Motor neuron (in vitro differentiated cells): ENCODE results near the gene HAPSTR1. TPM values are rescaled to one million over a fixed set of nuclear protein-coding genes. Genes with fewer than 3 reads are reported as not detected.

Experiments used
- ATAC-seq, 8 experiments: fragments of 200-7000 bp; cut with Tn5 transposase; replicated peaks in 6 of 8; 2 replicates each; pipeline ENCODE4 v1.8.0; 2021; ENCODE audit warnings: mild to moderate bottlenecking in 8 of 8, moderate library complexity in 8 of 8
- H3K27ac ChIP-seq, 2 donors: fragments of 250-450 bp; sonication (Bioruptor Pico); 2 replicates each; pipeline ENCODE4 v1.9.0; 2021; ENCODE audit warnings: antibody characterized with exemption in 2 of 2, mild to moderate bottlenecking in 2 of 2, moderate library complexity in 1 of 2
- H3K4me1 ChIP-seq, 2 donors: fragments of 250-450 bp; sonication (Bioruptor Pico); replicated peaks in 1 of 2; 2 replicates each; pipeline ENCODE4 v1.6.1; 2021; ENCODE audit warnings: antibody characterized with exemption in 2 of 2, mild to moderate bottlenecking in 2 of 2, moderate library complexity in 1 of 2
- H3K4me3 ChIP-seq, 5 donors: fragments of 250-450 bp; sonication (Bioruptor Pico); 2 replicates each; pipeline ENCODE4 v1.9.0; 2021; ENCODE audit warnings: antibody characterized with exemption in 5 of 5, mild to moderate bottlenecking in 5 of 5, moderate library complexity in 4 of 5
- WGBS, 10 experiments: fragments of 450-650 bp; shearing (Covaris generic); methylation state at CpG; one replicate each; pipeline ENCODE4 v1.0.0; 2022; 5-methylcytosine and 5-hydroxymethylcytosine counted together
- in situ Hi-C, 9 experiments: fragments of 400-800 bp; cut with MboI; loops; one replicate each; pipeline ENCODE4 v1.15.0; 2021; ENCODE audit warnings: low sequenced_read_pairs in 9 of 9, low pct_unique_long_range_greater_than_20kb in 2 of 9; ENCODE audit not compliant: unreplicated experiment in 9 of 9
- total RNA-seq, 8 experiments: library from RNA; unstranded; fragments of 300-600 nt; gene quantifications; 2 replicates each; pipeline versions ENCODE4 v1.2.3 to v1.2.4, GENCODE V29; 2022

Gene HAPSTR1
- total RNA-seq, 8 experiments from 2014 or later = 31.3 to 74.1 (median 46.4) TPM

DNA sequence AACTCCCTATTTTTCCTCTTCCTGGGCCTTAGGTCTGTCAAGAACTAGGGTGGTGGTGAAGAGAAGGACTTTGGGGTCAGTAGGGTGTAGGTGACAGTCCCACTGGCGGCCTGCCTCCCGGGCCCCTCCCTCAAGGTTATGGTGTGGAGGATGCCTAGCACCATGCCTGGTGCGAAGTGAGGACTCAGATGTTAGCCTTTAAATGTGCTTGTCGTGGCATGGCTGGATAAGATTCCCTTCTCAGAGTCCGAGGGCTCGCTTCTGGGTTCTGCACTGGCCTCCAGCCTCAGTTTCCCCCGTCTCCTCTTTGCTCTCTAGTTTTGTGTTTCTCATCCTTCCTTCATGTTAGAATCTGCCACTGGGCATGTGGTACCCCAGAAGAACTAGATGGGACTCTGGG lies 32.0 kb downstream of the HAPSTR1 start:
- Histone ChIP-seq H3K4me1 (peaks cover 0 to 6% of the 10 kb centered on the region in 2 donors), H3K27ac (no peak overlapping the region), H3K4me3 (no peak overlapping the region)
- no peak for ATAC-seq
- in situ Hi-C loops = no loop called here
- WGBS, 10 experiments = 67 to 100% (median 96%) methylated on average over 1 to 4 of the region's 7 CpGs; no CpG with 5 or more reads in 2 of the 10 experiments

DNA sequence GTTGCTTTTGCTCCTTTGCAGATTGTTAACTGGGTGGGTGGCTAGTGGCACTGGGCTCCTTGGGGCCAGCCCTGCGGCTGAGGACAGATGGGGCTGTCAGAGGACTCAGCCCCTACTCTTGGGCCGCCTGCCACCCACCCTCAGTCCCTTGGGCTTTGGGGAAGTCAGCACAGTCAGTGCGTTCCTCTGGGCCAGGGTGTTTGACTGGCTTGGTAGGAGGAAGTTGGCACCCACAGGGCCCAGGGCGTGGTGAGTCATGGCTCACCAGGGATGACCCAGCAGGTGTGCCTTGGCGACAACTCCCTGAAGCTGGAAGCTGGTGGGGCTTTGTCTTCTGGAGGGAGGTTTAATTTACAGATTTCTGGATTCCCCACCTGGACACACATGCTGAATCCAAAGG lies 32.4 kb downstream of the HAPSTR1 start:
- ATAC-seq = peak in 1 of 8 experiments; percentile 9
- WGBS, 10 experiments = 60 to 100% (median 95%) methylated on average over 1 to 4 of the region's 5 CpGs; no CpG with 5 or more reads in 6 of the 10 experiments
- Histone ChIP-seq H3K27ac (no peak overlapping the region), H3K4me1 (peaks cover 0 to 6% of the 10 kb centered on the region in 2 donors), H3K4me3 (no peak overlapping the region)
- in situ Hi-C loops = no loop called here

DNA sequence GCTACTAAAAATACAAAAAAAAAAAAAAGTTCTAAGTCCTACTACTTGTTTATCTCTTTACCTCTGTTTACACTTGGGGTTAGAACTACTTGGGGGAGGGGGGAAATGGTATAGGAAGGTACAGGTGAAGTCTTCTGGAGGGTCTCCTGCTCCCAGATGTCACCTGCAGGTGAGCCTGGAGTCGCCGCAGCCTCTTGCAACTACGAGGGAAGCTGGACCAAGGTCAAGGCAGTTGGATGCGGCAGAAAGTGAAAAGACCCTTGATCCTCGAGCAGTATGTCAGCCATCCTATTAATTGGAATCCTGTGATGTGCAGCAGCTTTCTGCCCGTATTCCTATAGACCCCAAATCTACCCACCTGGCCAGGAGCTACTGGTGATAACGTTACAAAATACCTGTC lies 33.0 kb downstream of the HAPSTR1 start:
- ATAC-seq = no peak
- no peak overlapping the region for H3K27ac ChIP-seq
- 82 to 100% (median 90%) methylated on average over 1 to 6 of the region's 7 CpGs; no CpG with 5 or more reads in 1 of the 10 experiments for WGBS, 10 experiments

DNA sequence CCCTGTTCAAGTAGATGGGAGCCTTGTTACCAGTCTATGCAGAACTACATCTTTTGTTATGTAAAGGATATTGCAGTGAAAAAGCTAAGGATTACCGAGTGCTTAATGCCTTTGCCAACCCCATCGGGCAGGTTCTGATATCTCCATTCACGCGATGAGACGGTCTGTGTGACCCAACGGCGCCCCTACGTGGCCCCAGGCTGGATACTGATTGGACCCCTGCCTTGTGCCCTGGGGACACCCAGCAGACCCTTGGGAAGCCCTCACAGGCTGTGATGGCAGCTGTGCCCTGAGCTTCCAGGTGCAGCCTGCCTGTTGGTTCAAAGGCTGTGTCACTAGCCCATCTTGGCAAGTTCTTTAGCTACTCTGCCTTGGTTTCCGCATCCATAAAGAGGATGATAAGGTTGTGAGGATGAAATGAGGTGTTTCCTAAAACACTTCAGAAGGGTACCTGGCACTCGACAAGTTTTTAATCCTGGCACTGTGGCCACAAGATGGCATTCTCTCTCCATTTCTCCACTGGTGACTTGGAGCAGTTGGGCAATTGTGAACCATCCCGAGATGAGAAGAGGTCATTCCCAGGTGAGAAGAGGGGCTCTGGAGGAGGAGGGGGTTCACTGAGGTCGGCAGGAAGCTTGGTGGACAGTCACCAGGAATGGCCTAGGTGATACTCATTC lies 33.6 kb downstream of the HAPSTR1 start:
- H3K4me3 ChIP-seq = no peak overlapping the region
- in situ Hi-C loops = loop anchor here in 2 of 9 experiments (25.0 kb wide), 1 partner anchor 1387 kb away; no protein-coding TSS in a partner anchor
- WGBS, 10 experiments = 33 to 100% (median 73%) methylated on average over 1 to 10 of the region's 12 CpGs; no CpG with 5 or more reads in 2 of the 10 experiments
- H3K4me1 ChIP-seq = peaks cover 0 to 6% of the 10 kb centered on the region in 2 donors
- ATAC-seq = peak in 5 of 8 experiments; percentile 5 to 57 (median 42)
- H3K27ac ChIP-seq = no peak overlapping the region

More for the DNA sequence above, 33.0 kb downstream of the HAPSTR1 start:
- Histone ChIP-seq H3K4me3 (no peak overlapping the region), H3K4me1 (peaks cover 0 to 6% of the 10 kb centered on the region in 2 donors)
- in situ Hi-C loops = no loop called here

DNA sequence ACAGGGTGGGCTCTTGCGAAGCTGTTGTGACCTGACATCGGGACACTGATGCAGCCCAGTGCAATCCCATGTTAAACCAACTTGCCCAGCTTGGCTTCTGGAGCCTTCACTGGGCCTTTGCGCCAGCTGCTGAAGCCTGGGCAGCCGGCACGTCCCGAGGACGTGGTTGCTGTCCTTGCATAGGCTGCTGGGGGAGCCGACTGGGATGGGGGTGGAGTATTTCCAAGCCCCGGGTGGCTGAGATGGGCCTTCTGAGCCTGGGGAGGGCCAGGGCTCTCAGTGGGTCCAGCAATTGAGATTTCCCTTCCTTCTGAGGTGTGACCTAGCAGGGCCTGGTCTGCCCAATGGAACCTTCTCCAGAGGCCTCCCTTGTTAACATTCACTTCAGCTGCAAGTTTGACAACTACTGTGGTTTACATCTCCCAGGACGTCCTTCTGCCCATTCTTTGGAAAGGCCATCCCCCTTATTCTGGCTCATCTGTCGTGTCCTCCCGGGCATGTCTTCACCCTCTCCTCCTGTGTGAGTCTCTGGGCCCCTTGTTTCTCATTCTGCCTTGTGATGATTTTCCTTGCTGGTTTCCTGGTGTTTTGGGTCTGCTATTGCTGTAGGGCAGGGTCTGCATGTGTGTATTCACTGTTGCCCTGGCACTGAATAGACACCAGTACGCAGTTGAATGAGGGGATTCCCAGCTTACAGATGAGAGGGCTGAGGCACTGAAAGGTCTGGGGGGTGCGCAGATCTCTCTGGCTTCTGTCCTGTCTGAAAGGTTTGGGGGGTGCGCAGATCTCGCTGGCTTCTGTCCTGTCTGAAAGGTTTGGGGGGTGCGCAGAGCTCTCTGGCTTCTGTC lies 34.4 kb downstream of the HAPSTR1 start:
- in situ Hi-C loops = loop anchor here in 2 of 9 experiments (25.0 kb wide), 1 partner anchor 1386 kb away; no protein-coding TSS in a partner anchor
- WGBS, 10 experiments = 73 to 100% (median 87%) methylated on average over 2 to 15 of the region's 17 CpGs; no CpG with 5 or more reads in 5 of the 10 experiments
- peak in 5 of 8 experiments; percentile 7 to 21 (median 13) for ATAC-seq
- no peak overlapping the region for H3K27ac ChIP-seq
- H3K4me1 ChIP-seq = peaks cover 0 to 6% of the 10 kb centered on the region in 2 donors
- no peak overlapping the region for H3K4me3 ChIP-seq

DNA sequence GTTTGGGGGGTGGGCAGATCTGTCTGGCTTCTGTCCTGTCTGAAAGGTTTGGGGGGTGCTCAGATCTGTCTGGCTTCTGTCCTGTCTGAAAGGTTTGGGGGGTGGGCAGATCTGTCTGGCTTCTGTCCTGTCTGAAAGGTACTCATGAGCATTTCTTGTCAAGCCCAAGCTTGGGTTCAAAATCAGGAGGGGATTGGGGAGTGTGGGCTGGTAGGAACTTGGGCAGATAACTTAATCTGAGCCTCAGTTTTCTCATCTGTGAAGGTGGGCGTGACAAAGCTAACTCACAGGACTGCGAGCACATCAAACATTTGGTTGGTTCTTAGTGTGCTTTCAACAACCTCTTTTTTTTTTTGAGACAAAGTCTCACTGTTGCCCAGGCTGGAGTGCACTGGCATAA lies 35.2 kb downstream of the HAPSTR1 start:
- 67 to 100% (median 100%) methylated on average over 1 to 2 of the region's 2 CpGs; no CpG with 5 or more reads in 5 of the 10 experiments for WGBS, 10 experiments
- Histone ChIP-seq H3K27ac (no peak overlapping the region), H3K4me3 (no peak overlapping the region), H3K4me1 (peaks cover 0 to 6% of the 10 kb centered on the region in 2 donors)
- ATAC-seq = no peak
- in situ Hi-C loops = loop anchor here in 2 of 9 experiments (25.0 kb wide), 1 partner anchor 1386 kb away; no protein-coding TSS in a partner anchor

DNA sequence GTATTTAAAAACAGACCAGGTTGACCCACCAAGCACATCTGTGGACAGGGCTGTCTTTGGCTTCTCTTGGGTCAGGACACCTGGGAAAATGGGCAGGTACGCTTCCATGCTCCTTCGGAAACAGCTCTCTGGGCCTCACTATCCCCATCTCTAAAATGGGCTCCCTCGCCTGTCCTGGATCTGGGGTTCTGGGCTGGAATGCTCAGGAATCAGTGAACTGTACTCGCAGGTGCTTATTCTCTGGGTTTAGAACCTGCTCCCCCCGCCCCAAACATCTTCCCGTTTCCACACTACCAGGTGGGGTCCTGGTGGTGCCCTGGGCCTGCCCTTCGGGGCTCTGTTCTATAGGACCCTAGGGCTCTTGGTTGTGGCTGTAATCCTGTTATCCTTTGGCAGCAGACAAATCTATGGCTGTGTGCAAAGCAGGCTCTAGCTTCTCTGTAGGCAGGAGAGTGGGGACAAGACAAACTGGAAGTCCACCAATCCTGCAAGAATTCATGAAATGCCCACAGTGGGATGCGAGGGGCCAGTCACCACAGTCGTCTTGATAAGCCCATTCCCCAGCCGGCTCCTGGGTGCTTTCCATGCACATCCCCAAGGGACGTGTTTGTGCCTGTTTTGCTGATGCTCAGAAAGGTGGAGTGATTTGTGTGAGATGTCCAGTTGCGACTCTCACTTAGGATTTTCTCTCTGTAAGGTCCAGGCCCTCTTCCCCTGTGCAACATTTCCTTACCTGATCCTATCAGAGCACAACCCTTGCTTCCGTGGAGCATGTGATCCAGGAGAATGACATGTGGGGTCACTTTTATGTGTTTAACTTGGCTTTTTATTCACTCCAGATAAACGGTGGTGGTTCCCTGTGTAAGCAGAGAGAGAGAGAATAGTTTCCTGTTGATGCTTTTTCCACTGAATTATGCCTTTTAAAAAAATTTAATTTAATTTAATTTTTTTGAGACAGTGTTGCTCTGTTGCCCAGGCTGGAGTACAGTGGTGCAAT lies 37.2 kb downstream of the HAPSTR1 start:
- Histone ChIP-seq H3K27ac (no peak overlapping the region), H3K4me1 (peaks cover 0 to 6% of the 10 kb centered on the region in 2 donors), H3K4me3 (no peak overlapping the region)
- ATAC-seq = no peak
- in situ Hi-C loops = loop anchor here in 2 of 9 experiments (25.0 kb wide), 1 partner anchor 1384 kb away; no protein-coding TSS in a partner anchor
- 10 to 100% (median 68%) methylated on average over 2 to 7 of the region's 14 CpGs; no CpG with 5 or more reads in 1 of the 10 experiments for WGBS, 10 experiments

DNA sequence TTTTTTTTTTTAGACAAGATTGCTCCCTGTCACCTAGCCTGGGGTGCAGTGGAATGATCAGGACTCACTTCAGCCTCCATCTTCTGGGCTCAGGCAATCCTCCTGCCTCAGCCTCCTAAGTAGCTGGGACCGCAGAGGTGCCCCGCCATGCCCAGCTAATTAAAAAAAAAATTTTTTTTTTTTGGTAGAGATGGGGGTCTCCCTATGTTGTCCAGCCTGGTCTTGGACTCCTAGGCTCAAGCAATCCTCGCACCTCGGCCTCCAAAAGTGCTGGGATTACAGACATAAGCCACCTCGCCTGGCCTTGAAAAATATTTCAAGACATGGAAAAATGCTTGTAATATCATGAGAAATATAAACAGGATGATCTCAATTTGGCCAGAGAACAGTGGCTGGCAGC lies 42.9 kb downstream of the HAPSTR1 start:
- in situ Hi-C loops = loop anchor here in 2 of 9 experiments (25.0 kb wide), 1 partner anchor 1378 kb away; no protein-coding TSS in a partner anchor
- WGBS, 10 experiments = 87 to 100% (median 94%) methylated on average over 1 to 5 of the region's 5 CpGs; no CpG with 5 or more reads in 2 of the 10 experiments
- H3K4me1 ChIP-seq = peaks cover 0 to 2% of the 10 kb centered on the region in 2 donors
- no peak overlapping the region for H3K27ac ChIP-seq
- no peak for ATAC-seq
- no peak overlapping the region for H3K4me3 ChIP-seq

DNA sequence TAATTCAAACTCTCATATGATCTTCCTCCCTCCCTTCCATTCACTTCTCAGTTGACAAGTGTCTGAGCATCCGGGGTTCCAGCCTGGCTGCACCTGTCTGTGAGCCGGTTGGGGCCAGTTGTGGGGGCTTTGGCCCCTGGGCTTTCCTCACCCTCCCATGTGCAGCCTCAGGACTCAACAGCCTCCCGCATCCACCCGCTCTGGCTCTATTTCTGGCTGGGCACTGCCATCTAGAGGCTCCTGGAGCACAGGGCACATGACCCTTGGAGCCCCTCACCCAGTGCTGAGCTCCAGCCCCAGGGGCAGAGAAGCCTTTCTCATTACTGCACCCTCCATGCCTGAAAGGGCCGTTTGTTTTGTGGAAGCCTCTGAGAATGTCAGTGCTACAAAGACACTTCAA lies 43.3 kb downstream of the HAPSTR1 start:
- Histone ChIP-seq H3K4me3 (no peak overlapping the region), H3K27ac (no peak overlapping the region), H3K4me1 (peaks cover 0 to 2% of the 10 kb centered on the region in 2 donors)
- WGBS, 10 experiments = 0 to 60% (median 27%) methylated on average over 1 to 4 of the region's 5 CpGs; no CpG with 5 or more reads in 4 of the 10 experiments
- in situ Hi-C loops = loop anchor here in 2 of 9 experiments (25.0 kb wide), 1 partner anchor 1378 kb away; no protein-coding TSS in a partner anchor
- ATAC-seq = peak; percentile 54 to 87 (median 74)

DNA sequence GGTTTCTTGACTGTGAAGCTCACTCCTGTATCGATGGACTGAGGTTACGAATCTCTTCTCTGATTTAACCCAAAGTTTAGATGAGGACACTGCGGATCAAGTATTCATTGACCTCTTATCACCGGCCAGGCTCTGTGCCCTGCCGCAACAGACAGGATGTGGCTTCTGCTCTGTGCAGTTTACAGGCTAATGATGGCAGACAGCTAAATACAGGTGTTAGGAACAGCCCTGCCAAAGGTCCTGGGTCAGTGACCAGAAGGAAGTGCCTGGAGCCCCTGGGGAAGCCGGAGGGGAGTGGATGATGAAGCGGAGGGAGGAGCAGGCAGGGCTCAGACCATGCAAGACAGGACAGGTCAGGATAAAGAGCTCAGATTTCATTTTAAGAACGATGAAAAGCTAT lies 44.4 kb downstream of the HAPSTR1 start:
- H3K4me3 ChIP-seq = no peak overlapping the region
- no peak for ATAC-seq
- no peak overlapping the region for H3K27ac ChIP-seq
- in situ Hi-C loops = loop anchor here in 2 of 9 experiments (25.0 kb wide), 1 partner anchor 1377 kb away; no protein-coding TSS in a partner anchor
- WGBS, 10 experiments = 55 to 95% (median 81%) methylated on average over 1 to 8 of the region's 8 CpGs; no CpG with 5 or more reads in 1 of the 10 experiments
- peaks cover 0 to 2% of the 10 kb centered on the region in 2 donors for H3K4me1 ChIP-seq

DNA sequence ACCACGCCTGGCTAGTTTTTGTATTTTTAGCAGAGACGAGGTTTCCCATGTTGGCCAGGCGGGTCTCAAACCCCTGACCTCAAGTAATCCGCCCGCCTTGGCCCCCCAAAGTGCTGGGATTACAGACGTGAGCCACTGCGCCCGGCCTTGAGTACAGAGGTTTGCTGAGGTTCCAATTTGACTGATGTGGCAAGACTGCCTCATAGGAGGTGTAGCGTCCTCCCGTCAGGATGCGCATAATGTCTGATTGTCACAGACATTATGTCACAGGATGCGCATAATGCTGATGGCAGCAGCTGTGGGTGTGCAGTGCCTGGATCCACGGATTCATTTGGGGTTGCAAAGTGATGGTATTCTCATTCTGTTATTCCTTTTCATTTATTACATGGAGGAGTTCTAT lies 45.2 kb downstream of the HAPSTR1 start:
- ATAC-seq = peak in 5 of 8 experiments; percentile 44 to 90 (median 63)
- WGBS, 10 experiments = 0 to 100% (median 54%) methylated on average over 1 to 9 of the region's 13 CpGs; no CpG with 5 or more reads in 2 of the 10 experiments
- in situ Hi-C loops = loop anchor here in 2 of 9 experiments (25.0 kb wide), 1 partner anchor 1376 kb away; no protein-coding TSS in a partner anchor
- Histone ChIP-seq H3K27ac (no peak overlapping the region), H3K4me3 (no peak overlapping the region), H3K4me1 (peaks cover 0 to 2% of the 10 kb centered on the region in 2 donors)
